Endothelial cell of umbilical vein (primary cell): ENCODE results near the gene GABARAP. TPM values are rescaled to one million over a fixed set of nuclear protein-coding genes. Genes with fewer than 3 reads are reported as not detected.

ENCODE experiments used
- BruUV-seq: library from RNA; stranded (reverse); fragments of 400-500 nt; replicated peaks from 2 replicates; lab custom pipeline; 2021; lab: Mats Ljungman, UMichigan
- CTCF ChIA-PET: fragments of 300-600, 350-600 bp; sonication (Branson Sonifier 250); formaldehyde crosslinking; loops from one replicate; lab custom pipeline; 2021; ENCODE audit warnings: antibody characterized with exemption, inconsistent platforms; lab: Charles Lee
- POLR2A ChIA-PET: fragments of 300-600, 350-600 bp; sonication (Branson Sonifier 250); formaldehyde crosslinking; loops from one replicate; lab custom pipeline; 2021; ENCODE audit warnings: antibody characterized with exemption, inconsistent platforms; lab: Charles Lee
- DNase-seq: peaks from one replicate; pipeline ENCODE4 v3.0.0-alpha.2; 2011; ENCODE audit warnings: low read depth, low spot score
- FAIRE-seq: peaks from 2 replicates; lab custom pipeline; 2011; peaks lifted over from hg19 to GRCh38; lab: Jason Lieb, UNC
- H2AFZ ChIP-seq: 2 replicates; pipeline ENCODE4 v1.6.0; 2012; ENCODE audit warnings: low read depth, low read length, control low read depth, inconsistent platforms
- H3K27ac ChIP-seq: 2 replicates; pipeline ENCODE4 v1.5.1; 2011; ENCODE audit warnings: low read depth, mild to moderate bottlenecking, control low read depth, low read length, moderate library complexity; ENCODE audit not compliant: insufficient read depth
- H3K27me3 ChIP-seq, 2 experiments: 2 replicates each; pipeline versions ENCODE4 v1.6.0 to v1.6.1; 2011; ENCODE audit warnings: low read length in 2 of 2, mixed read lengths in 1 of 2; ENCODE audit not compliant: control insufficient read depth in 2 of 2, insufficient read depth in 2 of 2
- H3K36me3 ChIP-seq, 2 experiments: 2 replicates in 1 of 2; 3 replicates in 1 of 2; pipeline ENCODE4 v1.5.1; 2011; ENCODE audit warnings: low read length in 2 of 2, mild to moderate bottlenecking in 1 of 2, moderate library complexity in 1 of 2; ENCODE audit not compliant: control insufficient read depth in 2 of 2, insufficient read depth in 2 of 2; ENCODE audit errors: extremely low read depth in 1 of 2
- H3K4me1 ChIP-seq: 3 replicates; pipeline ENCODE4 v1.5.1; 2011; ENCODE audit warnings: mild to moderate bottlenecking, low read length; ENCODE audit not compliant: control insufficient read depth, insufficient read depth; ENCODE audit errors: extremely low read depth
- H3K4me2 ChIP-seq: 2 replicates; pipeline ENCODE4 v1.6.1; 2011; ENCODE audit warnings: low read length, control low read depth, mixed read lengths; ENCODE audit not compliant: insufficient read depth
- H3K4me3 ChIP-seq, 3 experiments: fragments of 200-600 bp in 1 of 3; sonication (generic), shearing (Covaris generic) in 1 of 3; replicated peaks in 1 of 3; 2 replicates each; pipeline ENCODE4 v1.5.1; 2011 to 2016; ENCODE audit warnings: control low read depth in 3 of 3, low read length in 3 of 3, mild to moderate bottlenecking in 2 of 3, inconsistent platforms in 1 of 3, low read depth in 1 of 3, moderate library complexity in 1 of 3; ENCODE audit not compliant: insufficient read depth in 1 of 3
- H3K79me2 ChIP-seq: 2 replicates; pipeline ENCODE4 v1.6.0; 2012; ENCODE audit warnings: low read length, inconsistent platforms; ENCODE audit not compliant: control insufficient read depth, insufficient read depth
- H3K9ac ChIP-seq: replicated peaks from 2 replicates; pipeline ENCODE3; 2011; ENCODE audit warnings: low read length, control low read depth; ENCODE audit not compliant: insufficient read depth; ENCODE audit errors: extremely low read depth
- H3K9me1 ChIP-seq: replicated peaks from 3 replicates; pipeline ENCODE4 v1.6.0; 2011; ENCODE audit warnings: mild to moderate bottlenecking, low read length; ENCODE audit not compliant: control insufficient read depth, insufficient read depth; ENCODE audit errors: extremely low read depth
- H3K9me3 ChIP-seq: replicated peaks from 2 replicates; pipeline ENCODE4 v1.5.1; 2012; ENCODE audit warnings: low read length, inconsistent platforms; ENCODE audit not compliant: control insufficient read depth, insufficient read depth
- H4K20me1 ChIP-seq: replicated peaks from 2 replicates; pipeline ENCODE3; 2011; ENCODE audit warnings: mild to moderate bottlenecking, low read length; ENCODE audit not compliant: control insufficient read depth, insufficient read depth; ENCODE audit errors: extremely low read depth
- CTCF ChIP-seq, 2 donors: IDR thresholded peaks; 1 replicate in 1 of 2; 2 replicates in 1 of 2; pipeline ENCODE4 v1.5.1; 2011; ENCODE audit warnings: low read length in 2 of 2, mild to moderate bottlenecking in 2 of 2, moderate library complexity in 2 of 2, control low read depth in 1 of 2, inconsistent platforms in 1 of 2, low read depth in 1 of 2; ENCODE audit not compliant: insufficient read depth in 1 of 2; ENCODE audit errors: extremely low read depth in 1 of 2
- EZH2 ChIP-seq: IDR thresholded peaks from 2 replicates; pipeline ENCODE4 v1.6.1; 2012; ENCODE audit warnings: borderline replicate concordance, low read depth, mild to moderate bottlenecking, moderate library complexity, low read length, inconsistent platforms; ENCODE audit not compliant: severe bottlenecking
- FOS ChIP-seq: IDR thresholded peaks from 2 replicates; pipeline ENCODE4 v1.6.1; 2011; ENCODE audit warnings: mild to moderate bottlenecking, low read length, moderate library complexity, borderline replicate concordance; ENCODE audit not compliant: insufficient read depth
- GATA2 ChIP-seq: IDR thresholded peaks from 2 replicates; pipeline ENCODE4 v1.7.0; 2011; ENCODE audit warnings: low read depth, mild to moderate bottlenecking, moderate library complexity, mixed read lengths, low read length; ENCODE audit not compliant: insufficient read length, insufficient read depth
- JUN ChIP-seq: IDR thresholded peaks from 2 replicates; pipeline ENCODE4 v1.6.1; 2011; ENCODE audit warnings: borderline replicate concordance, low read depth; ENCODE audit not compliant: insufficient read length, insufficient read depth
- MAX ChIP-seq: IDR thresholded peaks from 2 replicates; pipeline ENCODE4 v1.6.1; 2011; ENCODE audit not compliant: insufficient read depth, insufficient read length
- MYC ChIP-seq: IDR thresholded peaks from one replicate; pipeline ENCODE4 v1.6.1; 2011; ENCODE audit warnings: mild to moderate bottlenecking, low read depth, low read length
- POLR2A ChIP-seq: IDR thresholded peaks from 2 replicates; pipeline ENCODE4 v1.6.1; 2012; ENCODE audit warnings: low read depth, mild to moderate bottlenecking, control low read depth, low read length
- POLR2AphosphoS5 ChIP-seq: IDR thresholded peaks from 2 replicates; pipeline ENCODE4 v1.6.1; 2012; ENCODE audit warnings: low read depth, mild to moderate bottlenecking, control low read depth, low read length, moderate library complexity; ENCODE audit not compliant: insufficient read depth
- dilution Hi-C: fragments of 300-500 bp; cut with MboI; formaldehyde crosslinking; loops from one replicate; pipeline ENCODE4 v1.15.0; 2019; ENCODE audit warnings: low sequenced_read_pairs; ENCODE audit not compliant: extremely low pct_ligation_motif_present
- intact Hi-C: fragments of 100-400 bp; cut with micrococcal nuclease; formaldehyde crosslinking; loops from one replicate; pipeline ENCODE4 v1.10.0; 2022
- polyA plus RNA-seq, 4 experiments: library from polyadenylated mRNA; depleted of rRNA in 3 of 4; stranded (reverse) in 3 of 4; unstranded in 1 of 4; fragments of >200 nt; gene quantifications; 2 replicates each; pipeline versions ENCODE4 v1.2.1 to v1.2.3, GENCODE V29; 2011 to 2012; ENCODE audit warnings: missing spikeins in 1 of 4
- total RNA-seq: library from RNA; stranded (reverse); gene quantifications from 2 replicates; pipeline ENCODE4 v1.2.3, GENCODE V29; 2021

GABARAP gene
- total and polyA plus RNA-seq, 2 donors (not counting 3 experiments of a cell fraction or from before 2014, with no cell fraction given), result 401 to 882 TPM

GRCh38 chr17:7289256-7290032 is 47.2 kb upstream of the GABARAP start:
- no peak overlapping the region for H3K4me2 ChIP-seq
- FAIRE-seq (no peak), DNase-seq (no peak)
- H2AFZ ChIP-seq, result no peak overlapping the region
- H3K4me3 ChIP-seq, result no peak overlapping the region
- no peaks in the 10 kb centered on the region for H3K79me2 ChIP-seq
- intact Hi-C loops, result no loop called here
- CTCF ChIA-PET, result interaction anchor here (0.8 to 10.2 kb wide), 2 partner anchors 8 to 9 kb away, joined by 3 to 170 read pairs; no protein-coding TSS in a partner anchor
- no TSS peak for BruUV-seq
- H3K9me3 ChIP-seq, result no peaks in the 10 kb centered on the region
- H3K27ac ChIP-seq, result no peak overlapping the region
- no peaks in the 10 kb centered on the region for H3K36me3 ChIP-seq
- H3K9me1 ChIP-seq, result no peaks in the 10 kb centered on the region
- H3K4me1 ChIP-seq, result no peaks in the 10 kb centered on the region
- POLR2A ChIA-PET, result no interaction called here
- peaks cover 20 to 40% of the 10 kb centered on the region in 2 experiments for H3K27me3 ChIP-seq
- no peak overlapping the region for H3K9ac ChIP-seq
- dilution Hi-C loops, result no loop called here
- H4K20me1 ChIP-seq, result no peaks in the 10 kb centered on the region
- TF ChIP-seq POLR2AphosphoS5 (no peak), MYC (no peak), MAX (no peak), POLR2A (no peak)

- TF ChIP-seq POLR2A, result no peak
- no peak for TF ChIP-seq FOS
- no peak for TF ChIP-seq POLR2AphosphoS5
- TF ChIP-seq CTCF (IDR thresholded peaks at IDR 0.05; ENCODE audit: extremely low read depth in 1 of 2, insufficient read depth in 1 of 2, low read depth in 1 of 2, low read length in 2 of 2), result no peak
- TF ChIP-seq MAX, result no peak
- no peak for TF ChIP-seq JUN
- TF ChIP-seq GATA2, result no peak
- no peak for TF ChIP-seq MYC
- TF ChIP-seq EZH2, result no peak
- CTCF ChIA-PET, result interaction anchor here (1.2 to 10.2 kb wide), 3 partner anchors 11 to 65 kb away, joined by 4 to 170 read pairs (median 5); no protein-coding TSS in a partner anchor
- FAIRE-seq, result no peak
- Histone ChIP-seq H3K9me1 (no peaks in the 10 kb centered on the region), H3K9me3 (no peaks in the 10 kb centered on the region), H3K27ac (no peak overlapping the region), H3K4me2 (no peak overlapping the region), H3K79me2 (no peaks in the 10 kb centered on the region), H3K36me3 (no peaks in the 10 kb centered on the region), H2AFZ (no peak overlapping the region), H3K27me3 (peaks cover 8 to 20% of the 10 kb centered on the region in 2 experiments), H3K4me1 (peaks cover 9% of the 10 kb centered on the region), H4K20me1 (no peaks in the 10 kb centered on the region), H3K9ac (no peak overlapping the region), H3K4me3 (no peak overlapping the region)
- dilution Hi-C loops, result no loop called here
- intact Hi-C loops, result no loop called here
- no peak for DNase-seq
- BruUV-seq, result no TSS peak
- POLR2A ChIA-PET, result no interaction called here
Observed at GRCh38 chr17:7285679-7286078, 43.4 kb upstream of the GABARAP start.
